Fibroblast of lung (primary cell): Measurements from ENCODE around the gene ITPA. TPM values are rescaled to one million over a fixed set of nuclear protein-coding genes. Genes with fewer than 3 reads are reported as not detected.
A peak's percentile ranks its signal among the peaks of the same experiment; 100 is the strongest.

Source experiments
- DNase-seq, 2 donors: peaks; one replicate each; pipeline versions ENCODE4 v3.0.0 to v3.0.0-alpha.2; 2010; ENCODE audit warnings: low read depth in 2 of 2
- H2AFZ ChIP-seq: 2 replicates; pipeline ENCODE4 v1.5.1; 2012; ENCODE audit warnings: low read length, control low read depth, inconsistent platforms
- H3K27ac ChIP-seq: 2 replicates; pipeline ENCODE4 v1.5.1; 2011; ENCODE audit warnings: low read length, control low read depth; ENCODE audit not compliant: insufficient read depth
- H3K27me3 ChIP-seq: 2 replicates; pipeline ENCODE4 v1.5.1; 2011; ENCODE audit warnings: mild to moderate bottlenecking, low read length; ENCODE audit not compliant: control insufficient read depth, insufficient read depth
- H3K36me3 ChIP-seq: 2 replicates; pipeline ENCODE4 v1.5.1; 2011; ENCODE audit warnings: low read length; ENCODE audit not compliant: control insufficient read depth, insufficient read depth
- H3K4me1 ChIP-seq: 2 replicates; pipeline ENCODE4 v1.5.1; 2011; ENCODE audit warnings: low read length; ENCODE audit not compliant: control insufficient read depth, insufficient read depth; ENCODE audit errors: extremely low read depth
- H3K4me2 ChIP-seq: 2 replicates; pipeline ENCODE4 v1.5.1; 2011; ENCODE audit warnings: low read length, control low read depth; ENCODE audit not compliant: insufficient read depth; ENCODE audit errors: extremely low read depth
- H3K4me3 ChIP-seq, 4 experiments: fragments of 200-600 bp in 1 of 4; sonication (generic) in 1 of 4; replicated peaks in 1 of 4; 2 replicates each; pipeline ENCODE4 v1.5.1; 2011 to 2016; ENCODE audit warnings: low read length in 4 of 4, low read depth in 3 of 4, mild to moderate bottlenecking in 3 of 4, control low read depth in 2 of 4, inconsistent platforms in 1 of 4, mixed read lengths in 1 of 4; ENCODE audit not compliant: insufficient read depth in 1 of 4; ENCODE audit errors: control extremely low read depth in 1 of 4
- H3K79me2 ChIP-seq: 2 replicates; pipeline ENCODE4 v1.5.1; 2012; ENCODE audit warnings: mild to moderate bottlenecking, low read length, inconsistent platforms; ENCODE audit not compliant: control insufficient read depth, insufficient read depth
- H3K9ac ChIP-seq: 2 replicates; pipeline ENCODE4 v1.5.1; 2011; ENCODE audit warnings: mild to moderate bottlenecking, low read length, control low read depth; ENCODE audit not compliant: insufficient read depth
- H3K9me3 ChIP-seq: 2 replicates; pipeline ENCODE4 v1.5.1; 2012; ENCODE audit warnings: low read depth, low read length; ENCODE audit not compliant: control insufficient read depth, insufficient read depth
- H4K20me1 ChIP-seq: 2 replicates; pipeline ENCODE4 v1.5.1; 2011; ENCODE audit warnings: low read length; ENCODE audit not compliant: control insufficient read depth, insufficient read depth; ENCODE audit errors: extremely low read depth
- CTCF ChIP-seq, 2 donors: IDR thresholded peaks in 1 of 2; conservative IDR thresholded peaks in 1 of 2; 1 replicate in 1 of 2; 2 replicates in 1 of 2; pipeline ENCODE4 v1.5.1; 2011 to 2012; ENCODE audit warnings: low read length in 2 of 2, control low read depth in 1 of 2, inconsistent platforms in 1 of 2, low read depth in 1 of 2, mild to moderate bottlenecking in 1 of 2
- EZH2 ChIP-seq: IDR thresholded peaks from 2 replicates; pipeline ENCODE4 v1.5.1; 2012; ENCODE audit warnings: low read length, control low read depth, mild to moderate bottlenecking; ENCODE audit errors: missing control alignments
- polyA minus RNA-seq: library from RNA; depleted of rRNA, polyadenylated mRNA; stranded (reverse); fragments of >200 nt; gene quantifications from 2 replicates; pipeline ENCODE4 v1.2.3, GENCODE V29; 2011; ENCODE audit warnings: low replicate concordance
- polyA plus RNA-seq, 2 donors: library from polyadenylated mRNA; depleted of rRNA in 1 of 2; stranded (reverse) in 1 of 2; unstranded in 1 of 2; fragments of >200 nt; gene quantifications; 2 replicates each; pipeline ENCODE4 v1.2.1, GENCODE V29; 2011 to 2012; ENCODE audit warnings: missing spikeins in 1 of 2
- total RNA-seq: library from RNA; depleted of rRNA; stranded (reverse); fragments of >200 nt; gene quantifications from 2 replicates; pipeline ENCODE4 v1.2.1, GENCODE V29; 2014

ITPA gene
- 15.9 and 21.3 TPM in 2 replicates for total RNA-seq
- polyA plus RNA-seq, result 32.2 and 37.8 TPM in 2 replicates
- polyA plus RNA-seq (2012), result 53.1 and 68.1 TPM in 2 replicates
- 11.5 and 17.0 TPM in 2 replicates for polyA minus RNA-seq

- H3K4me2 ChIP-seq, result peak within 1 kb of the TSS; percentile 96
- DNase-seq, result peak; percentile 32 to 39
- H3K4me3 ChIP-seq, result peak within 1 kb of the TSS; percentile 92 to 96 (median 96)
- peaks cover 6% of the 10 kb centered on the region for H3K4me1 ChIP-seq
- H3K9me3 ChIP-seq, result no peaks in the 10 kb centered on the region
- H3K9ac ChIP-seq, result peak within 1 kb of the TSS; percentile 81
- H3K79me2 ChIP-seq, result peaks cover 25% of the 10 kb centered on the region
- TF ChIP-seq CTCF (conservative IDR thresholded peaks at IDR 0.05 in 1 of 2, IDR thresholded peaks at IDR 0.05 in 1 of 2; ENCODE audit: low read depth in 1 of 2, low read length in 2 of 2) (no peak), EZH2 (no peak)
- H2AFZ ChIP-seq, result peak within 1 kb of the TSS; percentile 90
- H3K36me3 ChIP-seq, result no peaks in the 10 kb centered on the region
- no peaks in the 10 kb centered on the region for H3K27me3 ChIP-seq
- no peaks in the 10 kb centered on the region for H4K20me1 ChIP-seq
- H3K27ac ChIP-seq, result peak within 1 kb of the TSS; percentile 84
These were observed at the start of gene ITPA for GRCh38 chr20:3209257-3209945. Gene ITPA (plus strand): TSS chr20:3209498. CDS start chr20:3209552, 54 bp downstream.

GRCh38 chr20:3160418-3160817 is 48.9 kb upstream of the ITPA start:
- Histone ChIP-seq H3K79me2 (peaks cover 43% of the 10 kb centered on the region), H3K4me2 (no peak overlapping the region), H3K36me3 (no peaks in the 10 kb centered on the region), H3K4me1 (peaks cover 2% of the 10 kb centered on the region), H3K27me3 (no peaks in the 10 kb centered on the region), H4K20me1 (peaks cover 3% of the 10 kb centered on the region), H3K27ac (no peak overlapping the region), H2AFZ (no peak overlapping the region), H3K9me3 (no peaks in the 10 kb centered on the region), H3K4me3 (peak overlapping the region in 2 of 4 experiments; percentile 93 to 98), H3K9ac (no peak overlapping the region)
- TF ChIP-seq CTCF (conservative IDR thresholded peaks at IDR 0.05 in 1 of 2, IDR thresholded peaks at IDR 0.05 in 1 of 2; ENCODE audit: low read depth in 1 of 2, low read length in 2 of 2) (no peak), EZH2 (no peak)
- DNase-seq, result no peak

- no peak overlapping the region for H2AFZ ChIP-seq
- no peak for TF ChIP-seq CTCF (conservative IDR thresholded peaks at IDR 0.05 in 1 of 2, IDR thresholded peaks at IDR 0.05 in 1 of 2; ENCODE audit: low read depth in 1 of 2, low read length in 2 of 2)
- TF ChIP-seq EZH2, result no peak
These were observed 47.8 kb upstream of the ITPA start for GRCh38 chr20:3161316-3162079.

More at GRCh38 chr20:3161316-3162079, 47.8 kb upstream of the ITPA start:
- Histone ChIP-seq H3K4me3 (no peak overlapping the region), H3K9me3 (no peaks in the 10 kb centered on the region), H3K9ac (no peak overlapping the region), H3K36me3 (no peaks in the 10 kb centered on the region), H3K4me2 (no peak overlapping the region), H3K4me1 (peaks cover 2% of the 10 kb centered on the region), H4K20me1 (no peaks in the 10 kb centered on the region), H3K79me2 (peaks cover 32% of the 10 kb centered on the region), H3K27ac (no peak overlapping the region), H3K27me3 (no peaks in the 10 kb centered on the region)
- no peak for DNase-seq
